ENCODE measurements around the gene GALR1. TPM values are rescaled to one million over a fixed set of nuclear protein-coding genes. Genes with fewer than 3 reads are reported as not detected.

Gene GALR1
- polyA plus RNA-seq, 3 donors = not detected

DNA sequence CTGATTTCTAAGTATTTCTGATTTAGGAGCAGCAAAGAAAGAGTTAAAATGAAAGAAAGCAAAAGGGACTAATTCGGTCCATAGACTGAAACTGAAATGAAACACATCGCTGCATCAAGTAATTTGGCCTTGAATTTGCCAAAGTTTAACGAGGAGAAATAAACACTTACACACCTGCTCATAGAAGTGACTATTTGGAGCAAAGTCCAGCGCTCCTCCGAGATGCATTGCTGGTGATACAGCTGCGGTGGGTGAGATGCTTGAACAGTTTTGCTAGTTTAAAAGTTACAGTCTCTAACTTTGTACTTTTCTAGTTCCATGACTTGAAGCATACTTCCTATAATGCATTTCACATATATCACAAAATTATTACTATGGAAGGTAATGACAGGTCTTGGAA lies 18.3 kb downstream of the GALR1 start:
- Histone ChIP-seq H3K4me1 (ENCODE audit: control insufficient read depth in 1 of 2, insufficient read depth in 2 of 2, low read length in 2 of 2) (no peaks in the 10 kb centered on the region), H3K79me2 (ENCODE audit: insufficient read depth, low read length) (no peaks in the 10 kb centered on the region), H3K9ac (ENCODE audit: insufficient read depth, low read length, poor library complexity, severe bottlenecking) (no peak overlapping the region), H3K4me2 (replicated peaks; ENCODE audit: extremely low read depth, low read length, poor library complexity, severe bottlenecking) (no peak overlapping the region), H2AFZ (ENCODE audit: insufficient read depth, low read depth, low read length, poor library complexity, severe bottlenecking) (no peak overlapping the region), H3K4me3 (replicated peaks in 1 of 3; ENCODE audit: low read depth in 2 of 3, low read length in 3 of 3) (no peak overlapping the region), H4K20me1 (ENCODE audit: insufficient read depth, low read length) (no peaks in the 10 kb centered on the region), H3K9me3 (replicated peaks in 1 of 2; ENCODE audit: control insufficient read depth in 1 of 2, insufficient read depth in 1 of 2, low read length in 2 of 2) (peaks cover 11 to 15% of the 10 kb centered on the region in 2 donors), H3K27me3 (ENCODE audit: control insufficient read depth in 2 of 2, insufficient read depth in 2 of 2, low read length in 2 of 2) (peaks cover 2 to 4% of the 10 kb centered on the region in 2 donors), H3K27ac (ENCODE audit: low read depth in 1 of 2, low read length in 2 of 2) (no peak overlapping the region), H3K36me3 (replicated peaks in 1 of 2; ENCODE audit: control insufficient read depth in 1 of 2, insufficient read depth in 2 of 2, low read length in 2 of 2) (no peaks in the 10 kb centered on the region)
- Mint-ChIP-seq H3K4me1 (no peaks in the 10 kb centered on the region), H3K4me3 (no peak overlapping the region), H3K9me3 (peaks cover 9 to 30% (median 17%) of the 10 kb centered on the region in 7 donors), H3K27me3 (ENCODE audit: low read depth in 3 of 3) (peaks cover 2 to 15% (median 3%) of the 10 kb centered on the region in 3 donors), H3K27ac (no peak overlapping the region), H3K36me3 (no peaks in the 10 kb centered on the region)
- intact Hi-C loops (cut with micrococcal nuclease) = no loop called here
- no CpG with 5 or more reads among the region's 6 CpGs for WGBS (ENCODE audit: insufficient coverage)
- DNase-seq = no peak
- TF ChIP-seq CTCF (IDR thresholded peaks at IDR 0.05) = no peak

DNA sequence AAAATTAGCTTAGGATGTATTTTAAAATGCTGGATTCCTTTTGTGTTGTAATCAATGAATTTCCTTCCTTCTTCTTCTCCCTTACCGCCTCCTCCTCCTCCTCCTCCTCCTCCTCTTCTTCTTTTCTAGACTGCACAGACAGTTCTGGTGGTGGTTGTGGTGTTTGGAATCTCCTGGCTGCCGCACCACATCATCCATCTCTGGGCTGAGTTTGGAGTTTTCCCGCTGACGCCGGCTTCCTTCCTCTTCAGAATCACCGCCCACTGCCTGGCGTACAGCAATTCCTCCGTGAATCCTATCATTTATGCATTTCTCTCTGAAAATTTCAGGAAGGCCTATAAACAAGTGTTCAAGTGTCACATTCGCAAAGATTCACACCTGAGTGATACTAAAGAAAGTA lies 18.8 kb downstream of the GALR1 start:
- no peaks in the 10 kb centered on the region for H3K36me3 ChIP-seq (replicated peaks in 1 of 2; ENCODE audit: control insufficient read depth in 1 of 2, insufficient read depth in 2 of 2, low read length in 2 of 2)
- H3K9me3 ChIP-seq (replicated peaks in 1 of 2; ENCODE audit: control insufficient read depth in 1 of 2, insufficient read depth in 1 of 2, low read length in 2 of 2) = peaks cover 11 to 15% of the 10 kb centered on the region in 2 donors
- Mint-ChIP-seq H3K9me3 (peaks cover 9 to 30% (median 15%) of the 10 kb centered on the region in 7 donors), H3K4me1 (no peaks in the 10 kb centered on the region), H3K27ac (no peak overlapping the region), H3K36me3 (no peaks in the 10 kb centered on the region), H3K27me3 (ENCODE audit: low read depth in 3 of 3) (peaks cover 2 to 15% (median 3%) of the 10 kb centered on the region in 3 donors), H3K4me3 (no peak overlapping the region)
- no peak for DNase-seq
- no peaks in the 10 kb centered on the region for H4K20me1 ChIP-seq (ENCODE audit: insufficient read depth, low read length)
- H3K4me2 ChIP-seq (replicated peaks; ENCODE audit: extremely low read depth, low read length, poor library complexity, severe bottlenecking) = no peak overlapping the region
- no peak for TF ChIP-seq CTCF (IDR thresholded peaks at IDR 0.05)
- WGBS (ENCODE audit: insufficient coverage) = 93% methylated on average over 6 of the region's 9 CpGs
- no peak overlapping the region for H2AFZ ChIP-seq (ENCODE audit: insufficient read depth, low read depth, low read length, poor library complexity, severe bottlenecking)
- intact Hi-C loops (cut with micrococcal nuclease) = no loop called here
- H3K4me3 ChIP-seq (replicated peaks in 1 of 3; ENCODE audit: low read depth in 2 of 3, low read length in 3 of 3) = no peak overlapping the region
- H3K4me1 ChIP-seq (ENCODE audit: control insufficient read depth in 1 of 2, insufficient read depth in 2 of 2, low read length in 2 of 2) = no peaks in the 10 kb centered on the region
- no peak overlapping the region for H3K27ac ChIP-seq (ENCODE audit: low read depth in 1 of 2, low read length in 2 of 2)
- H3K79me2 ChIP-seq (ENCODE audit: insufficient read depth, low read length) = no peaks in the 10 kb centered on the region
- no peak overlapping the region for H3K9ac ChIP-seq (ENCODE audit: insufficient read depth, low read length, poor library complexity, severe bottlenecking)
- peaks cover 2 to 4% of the 10 kb centered on the region in 2 donors for H3K27me3 ChIP-seq (ENCODE audit: control insufficient read depth in 2 of 2, insufficient read depth in 2 of 2, low read length in 2 of 2)

Data from CD14-positive monocyte (primary cell).